ENCODE data around the gene LYG2.
"Not testable (repeated sequence)": the region's sequence is repeated elsewhere in the genome, so short reads cannot be mapped to it uniquely, and the experiment has no call there.

LYG2 gene

DNA sequence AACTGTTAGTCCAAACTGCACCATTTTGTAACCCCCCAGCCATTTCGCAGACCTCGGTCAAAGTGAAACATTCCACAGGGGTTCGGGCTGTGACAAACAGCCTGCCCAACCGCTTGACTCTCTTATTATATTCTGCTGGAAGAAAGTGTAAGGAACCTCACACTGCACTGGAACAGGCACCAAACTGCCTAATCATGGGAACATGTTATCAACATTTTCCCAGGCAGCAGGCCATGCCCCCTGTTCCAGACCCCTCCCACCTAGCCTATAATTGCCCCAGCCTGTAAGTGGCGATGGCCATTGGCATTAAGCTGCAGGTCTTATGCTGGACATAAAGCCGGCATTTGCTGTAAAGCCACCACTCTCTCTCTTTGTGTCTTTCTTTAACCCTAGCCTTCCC, 16.9 kb downstream of the LYG2 start:
- no peaks in the 10 kb centered on the region for H4K20me1 ChIP-seq (ENCODE audit: insufficient read depth, low read length)
- no peak overlapping the region for H3K9ac ChIP-seq (ENCODE audit: low read length)
- H3K4me3 ChIP-seq (ENCODE audit: low read length) = no peak overlapping the region
- H2AFZ ChIP-seq (ENCODE audit: low read depth, low read length) = no peak overlapping the region
- no peak overlapping the region for H3K4me2 ChIP-seq (ENCODE audit: low read length)
- H3K4me1 ChIP-seq (ENCODE audit: low read length) = peaks cover 12% of the 10 kb centered on the region
- no peak for TF ChIP-seq EZH2phosphoT487 (IDR thresholded peaks at IDR 0.05; ENCODE audit: low read depth)
- TF ChIP-seq, protein P1, sequence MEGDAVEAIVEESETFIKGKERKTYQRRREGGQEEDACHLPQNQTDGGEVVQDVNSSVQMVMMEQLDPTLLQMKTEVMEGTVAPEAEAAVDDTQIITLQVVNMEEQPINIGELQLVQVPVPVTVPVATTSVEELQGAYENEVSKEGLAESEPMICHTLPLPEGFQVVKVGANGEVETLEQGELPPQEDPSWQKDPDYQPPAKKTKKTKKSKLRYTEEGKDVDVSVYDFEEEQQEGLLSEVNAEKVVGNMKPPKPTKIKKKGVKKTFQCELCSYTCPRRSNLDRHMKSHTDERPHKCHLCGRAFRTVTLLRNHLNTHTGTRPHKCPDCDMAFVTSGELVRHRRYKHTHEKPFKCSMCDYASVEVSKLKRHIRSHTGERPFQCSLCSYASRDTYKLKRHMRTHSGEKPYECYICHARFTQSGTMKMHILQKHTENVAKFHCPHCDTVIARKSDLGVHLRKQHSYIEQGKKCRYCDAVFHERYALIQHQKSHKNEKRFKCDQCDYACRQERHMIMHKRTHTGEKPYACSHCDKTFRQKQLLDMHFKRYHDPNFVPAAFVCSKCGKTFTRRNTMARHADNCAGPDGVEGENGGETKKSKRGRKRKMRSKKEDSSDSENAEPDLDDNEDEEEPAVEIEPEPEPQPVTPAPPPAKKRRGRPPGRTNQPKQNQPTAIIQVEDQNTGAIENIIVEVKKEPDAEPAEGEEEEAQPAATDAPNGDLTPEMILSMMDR (IDR thresholded peaks at IDR 0.05; ENCODE audit: low read depth, low read length) = no peak
- no peaks in the 10 kb centered on the region for H3K36me3 ChIP-seq (replicated peaks; ENCODE audit: low read depth, low read length)
- no peaks in the 10 kb centered on the region for H3K79me2 ChIP-seq (ENCODE audit: low read length)
- H3K27ac ChIP-seq (ENCODE audit: low read length) = no peak overlapping the region
- no peaks in the 10 kb centered on the region for H3K9me3 ChIP-seq (ENCODE audit: insufficient read depth, low read length)
- no peaks in the 10 kb centered on the region for H3K27me3 ChIP-seq (ENCODE audit: low read depth, low read length)

DNA sequence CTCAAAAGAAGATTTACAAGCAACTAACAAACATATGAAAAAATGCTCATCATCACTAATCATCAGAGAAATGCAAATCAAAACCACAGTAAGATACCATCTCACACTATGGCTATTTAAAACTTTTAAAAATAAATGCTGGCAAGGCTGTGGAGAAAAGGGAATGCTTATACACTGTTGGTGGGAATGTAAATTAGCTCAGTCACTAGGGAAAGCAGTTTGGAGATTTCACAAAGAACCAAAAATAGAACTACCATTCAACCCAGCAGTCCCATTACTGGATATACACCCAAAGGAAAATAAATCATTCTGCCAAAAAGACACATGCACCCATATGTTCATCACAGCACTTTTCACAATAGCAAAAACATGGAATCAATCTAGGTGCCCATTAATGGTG, 22.3 kb downstream of the LYG2 start:
- H3K27ac ChIP-seq (ENCODE audit: low read length); H3K79me2 ChIP-seq (ENCODE audit: low read length); H3K9ac ChIP-seq (ENCODE audit: low read length); H3K27me3 ChIP-seq (ENCODE audit: low read depth, low read length); H3K4me2 ChIP-seq (ENCODE audit: low read length); H3K4me3 ChIP-seq (ENCODE audit: low read length); H3K36me3 ChIP-seq (replicated peaks; ENCODE audit: low read depth, low read length); H3K9me3 ChIP-seq (ENCODE audit: insufficient read depth, low read length); H3K4me1 ChIP-seq (ENCODE audit: low read length); H4K20me1 ChIP-seq (ENCODE audit: insufficient read depth, low read length); H2AFZ ChIP-seq (ENCODE audit: low read depth, low read length): not testable (repeated sequence)

DNA sequence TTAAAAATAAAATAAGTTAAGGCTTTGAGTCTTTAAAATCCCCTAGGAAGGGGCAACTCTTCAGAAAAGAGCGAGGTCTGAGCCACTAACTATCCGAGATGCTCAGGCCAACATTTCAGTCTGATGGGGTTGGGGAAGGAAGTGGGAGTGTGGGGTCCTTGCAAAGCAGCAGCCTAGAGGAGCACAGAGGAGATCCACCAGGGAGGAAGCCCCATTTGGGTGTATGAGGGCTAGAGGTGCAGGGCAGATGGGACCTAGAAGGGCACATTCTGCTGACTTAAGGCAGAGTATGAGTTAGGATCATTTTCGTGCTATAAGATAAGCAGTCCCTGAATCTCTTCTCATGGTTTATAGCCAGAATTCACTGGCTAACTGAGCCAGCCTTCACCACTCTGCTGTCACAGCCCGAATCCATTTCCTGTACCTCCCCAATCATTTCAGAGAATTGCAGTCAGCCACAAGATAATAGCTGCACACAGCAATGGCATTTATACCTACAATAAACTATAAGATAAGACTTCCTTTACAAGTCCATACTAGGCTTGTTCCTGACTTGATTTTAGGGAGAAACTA, 37.5 kb downstream of the LYG2 start:
- no peak overlapping the region for H2AFZ ChIP-seq (ENCODE audit: low read depth, low read length)
- no peak overlapping the region for H3K4me2 ChIP-seq (ENCODE audit: low read length)
- no peak for TF ChIP-seq EZH2phosphoT487 (IDR thresholded peaks at IDR 0.05; ENCODE audit: low read depth)
- TF ChIP-seq, protein P1 (IDR thresholded peaks at IDR 0.05; ENCODE audit: low read depth, low read length) = no peak

DNA sequence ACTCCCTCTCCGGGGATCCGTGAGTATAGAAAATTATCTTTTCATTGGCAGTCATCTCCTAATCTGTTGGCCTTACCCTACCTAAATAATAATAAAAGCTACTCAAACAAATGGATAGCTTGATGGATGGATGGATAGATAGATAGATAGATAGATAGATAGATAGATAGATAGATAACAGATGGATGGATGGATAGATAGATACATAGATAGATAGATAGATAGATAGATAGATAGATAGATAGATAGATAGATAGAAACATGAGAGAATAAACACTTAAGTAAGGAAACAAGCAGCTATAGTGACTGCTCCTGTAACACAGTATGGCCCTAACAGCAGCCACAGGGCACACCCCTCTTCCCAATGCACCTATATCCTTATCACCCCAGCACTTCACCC, 39.4 kb downstream of the LYG2 start:
- Histone ChIP-seq H2AFZ (ENCODE audit: low read depth, low read length) (no peak overlapping the region), H3K4me2 (ENCODE audit: low read length) (no peak overlapping the region), H3K9ac (ENCODE audit: low read length) (no peak overlapping the region), H4K20me1 (ENCODE audit: insufficient read depth, low read length) (no peaks in the 10 kb centered on the region), H3K4me3 (ENCODE audit: low read length) (no peak overlapping the region), H3K9me3 (ENCODE audit: insufficient read depth, low read length) (no peaks in the 10 kb centered on the region), H3K4me1 (ENCODE audit: low read length) (no peaks in the 10 kb centered on the region), H3K79me2 (ENCODE audit: low read length) (no peaks in the 10 kb centered on the region), H3K27me3 (ENCODE audit: low read depth, low read length) (no peaks in the 10 kb centered on the region), H3K36me3 (replicated peaks; ENCODE audit: low read depth, low read length) (no peaks in the 10 kb centered on the region), H3K27ac (ENCODE audit: low read length) (no peak overlapping the region)
- TF ChIP-seq, protein P1 (IDR thresholded peaks at IDR 0.05; ENCODE audit: low read depth, low read length) = no peak
- no peak for TF ChIP-seq EZH2phosphoT487 (IDR thresholded peaks at IDR 0.05; ENCODE audit: low read depth)

More for the DNA sequence above, 37.5 kb downstream of the LYG2 start:
- Histone ChIP-seq H3K27me3 (ENCODE audit: low read depth, low read length) (no peaks in the 10 kb centered on the region), H3K4me3 (ENCODE audit: low read length) (no peak overlapping the region), H3K9me3 (ENCODE audit: insufficient read depth, low read length) (no peaks in the 10 kb centered on the region), H3K27ac (ENCODE audit: low read length) (no peak overlapping the region), H3K79me2 (ENCODE audit: low read length) (no peaks in the 10 kb centered on the region), H3K9ac (ENCODE audit: low read length) (no peak overlapping the region), H4K20me1 (ENCODE audit: insufficient read depth, low read length) (no peaks in the 10 kb centered on the region), H3K4me1 (ENCODE audit: low read length) (no peaks in the 10 kb centered on the region), H3K36me3 (replicated peaks; ENCODE audit: low read depth, low read length) (no peaks in the 10 kb centered on the region)

DNA sequence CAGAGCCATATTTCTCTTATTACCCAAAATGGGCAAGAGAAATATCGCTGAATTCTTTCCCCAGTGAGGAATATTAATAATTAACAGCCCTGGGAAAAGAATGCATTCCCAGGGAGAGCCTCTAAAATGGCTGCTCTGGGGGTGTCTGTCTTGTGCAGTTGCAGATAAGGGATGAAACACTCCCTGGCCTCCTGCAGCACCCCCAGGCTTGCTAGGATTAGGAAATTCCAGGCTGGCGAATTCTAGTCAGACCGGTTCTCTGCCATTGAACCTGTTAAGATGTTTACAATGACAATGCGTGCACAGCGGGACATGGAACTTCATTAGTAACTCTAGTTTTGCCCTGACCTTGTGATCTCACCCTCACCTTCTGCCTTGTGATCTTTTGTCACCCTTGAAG, 50.0 kb downstream of the LYG2 start:
- Histone ChIP-seq H3K27ac (ENCODE audit: low read length) (no peak overlapping the region), H3K9me3 (ENCODE audit: insufficient read depth, low read length) (no peaks in the 10 kb centered on the region), H3K36me3 (replicated peaks; ENCODE audit: low read depth, low read length) (no peaks in the 10 kb centered on the region), H3K4me2 (ENCODE audit: low read length) (no peak overlapping the region), H3K79me2 (ENCODE audit: low read length) (no peaks in the 10 kb centered on the region), H2AFZ (ENCODE audit: low read depth, low read length) (no peak overlapping the region), H3K4me1 (ENCODE audit: low read length) (no peaks in the 10 kb centered on the region), H4K20me1 (ENCODE audit: insufficient read depth, low read length) (no peaks in the 10 kb centered on the region), H3K4me3 (ENCODE audit: low read length) (no peak overlapping the region), H3K27me3 (ENCODE audit: low read depth, low read length) (no peaks in the 10 kb centered on the region), H3K9ac (ENCODE audit: low read length) (no peak overlapping the region)
- no peak for TF ChIP-seq EZH2phosphoT487 (IDR thresholded peaks at IDR 0.05; ENCODE audit: low read depth)
- TF ChIP-seq, protein P1 (IDR thresholded peaks at IDR 0.05; ENCODE audit: low read depth, low read length) = no peak
